ENCODE measurements around the gene GPALPP1. TPM values are rescaled to one million over a fixed set of nuclear protein-coding genes. Genes with fewer than 3 reads are reported as not detected.

Gene GPALPP1
- total and polyA plus RNA-seq, 7 donors = 7.8 to 40.7 (median 26.3) TPM

DNA sequence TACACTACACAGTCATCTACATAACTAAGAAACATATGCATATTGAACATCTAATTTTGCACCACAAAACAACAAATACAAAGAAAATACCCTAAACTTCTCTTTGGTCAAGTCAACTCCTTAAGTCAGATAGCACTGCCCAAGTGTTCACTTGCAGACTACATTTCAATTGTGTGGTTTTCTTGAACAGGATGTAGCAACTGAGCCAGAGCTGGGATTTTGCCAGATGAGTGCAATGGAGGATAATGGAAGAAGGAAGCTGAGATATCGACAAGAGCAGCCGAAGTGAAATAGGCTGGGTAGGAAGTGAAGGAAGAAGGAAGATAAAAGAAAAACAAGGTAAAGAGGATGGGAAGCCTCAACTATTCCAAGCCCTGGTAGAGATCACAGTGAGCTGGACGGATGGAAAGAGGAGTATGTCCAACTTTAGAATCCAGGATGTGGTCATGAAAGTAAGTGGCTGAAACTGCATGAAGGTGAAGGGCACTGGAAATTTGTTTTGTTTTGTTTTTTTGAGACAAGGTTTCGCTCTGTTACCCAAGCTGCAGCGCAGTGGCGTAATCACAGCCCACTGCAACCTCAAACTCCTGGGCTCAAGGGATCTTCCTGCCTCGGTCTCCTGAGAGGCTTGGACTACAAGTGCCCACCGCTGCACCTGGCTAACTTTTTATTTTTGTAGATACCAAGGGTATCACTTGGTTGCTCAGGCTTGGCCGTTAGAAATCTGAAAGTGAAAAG, 15.1 kb upstream of the GPALPP1 start:
- Histone ChIP-seq H3K27ac (no peak overlapping the region), H3K36me3 (peaks cover 0 to 40% (median 0%) of the 10 kb centered on the region in 4 donors), H3K4me1 (peaks cover 0 to 9% (median 5%) of the 10 kb centered on the region in 4 donors), H3K27me3 (no peaks in the 10 kb centered on the region), H3K4me3 (no peak overlapping the region), H3K9me3 (no peaks in the 10 kb centered on the region)
- WGBS, 2 donors = 61 to 78% methylated on average over 9 of the region's 9 CpGs
- intact Hi-C loops (cut with DNase I) = loop anchor here (5.0 kb wide), 4 partner anchors 57 to 1067 kb away; partner anchors contain the start of gene TSC22D1
- DNase-seq = no peak
- TF ChIP-seq POLR2A (IDR thresholded peaks at IDR 0.05) (no peak), POLR2AphosphoS5 (IDR thresholded peaks at IDR 0.05) (no peak), EP300 (IDR thresholded peaks at IDR 0.05) (no peak)
- TF ChIP-seq, protein P1, sequence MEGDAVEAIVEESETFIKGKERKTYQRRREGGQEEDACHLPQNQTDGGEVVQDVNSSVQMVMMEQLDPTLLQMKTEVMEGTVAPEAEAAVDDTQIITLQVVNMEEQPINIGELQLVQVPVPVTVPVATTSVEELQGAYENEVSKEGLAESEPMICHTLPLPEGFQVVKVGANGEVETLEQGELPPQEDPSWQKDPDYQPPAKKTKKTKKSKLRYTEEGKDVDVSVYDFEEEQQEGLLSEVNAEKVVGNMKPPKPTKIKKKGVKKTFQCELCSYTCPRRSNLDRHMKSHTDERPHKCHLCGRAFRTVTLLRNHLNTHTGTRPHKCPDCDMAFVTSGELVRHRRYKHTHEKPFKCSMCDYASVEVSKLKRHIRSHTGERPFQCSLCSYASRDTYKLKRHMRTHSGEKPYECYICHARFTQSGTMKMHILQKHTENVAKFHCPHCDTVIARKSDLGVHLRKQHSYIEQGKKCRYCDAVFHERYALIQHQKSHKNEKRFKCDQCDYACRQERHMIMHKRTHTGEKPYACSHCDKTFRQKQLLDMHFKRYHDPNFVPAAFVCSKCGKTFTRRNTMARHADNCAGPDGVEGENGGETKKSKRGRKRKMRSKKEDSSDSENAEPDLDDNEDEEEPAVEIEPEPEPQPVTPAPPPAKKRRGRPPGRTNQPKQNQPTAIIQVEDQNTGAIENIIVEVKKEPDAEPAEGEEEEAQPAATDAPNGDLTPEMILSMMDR (IDR thresholded peaks at IDR 0.05) = no peak

DNA sequence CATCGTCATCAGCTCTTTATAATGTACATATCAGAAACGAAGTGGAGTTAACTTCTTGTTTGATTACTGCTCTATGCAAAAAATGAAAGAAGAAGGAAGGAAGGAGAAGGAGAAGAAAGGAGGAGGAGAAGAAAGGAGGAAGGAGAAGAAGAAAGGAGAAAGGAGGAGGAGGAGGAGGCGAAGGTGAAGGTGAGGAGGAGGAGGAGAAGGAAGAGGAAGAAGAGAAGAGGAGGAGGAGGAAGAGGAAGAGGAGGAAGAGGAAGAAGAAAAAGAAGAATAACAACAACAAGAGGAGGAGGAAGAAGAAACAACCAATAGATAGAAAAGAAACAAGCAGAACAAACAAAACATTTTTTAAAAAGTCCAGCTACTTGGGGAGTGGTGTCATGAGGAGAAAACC, 13.1 kb upstream of the GPALPP1 start:
- no peak for DNase-seq
- Histone ChIP-seq H3K27me3 (no peaks in the 10 kb centered on the region), H3K27ac (no peak overlapping the region), H3K36me3 (peaks cover 0 to 53% (median 6%) of the 10 kb centered on the region in 4 donors), H3K4me3 (no peak overlapping the region), H3K9me3 (no peaks in the 10 kb centered on the region), H3K4me1 (no peaks in the 10 kb centered on the region)
- WGBS, 2 donors = 79 to 86% methylated on average over 3 of the region's 3 CpGs
- TF ChIP-seq, protein P1 (IDR thresholded peaks at IDR 0.05) = no peak
- TF ChIP-seq POLR2A (IDR thresholded peaks at IDR 0.05) (no peak), POLR2AphosphoS5 (IDR thresholded peaks at IDR 0.05) (no peak), EP300 (IDR thresholded peaks at IDR 0.05) (no peak)
- intact Hi-C loops (cut with DNase I) = no loop called here

DNA sequence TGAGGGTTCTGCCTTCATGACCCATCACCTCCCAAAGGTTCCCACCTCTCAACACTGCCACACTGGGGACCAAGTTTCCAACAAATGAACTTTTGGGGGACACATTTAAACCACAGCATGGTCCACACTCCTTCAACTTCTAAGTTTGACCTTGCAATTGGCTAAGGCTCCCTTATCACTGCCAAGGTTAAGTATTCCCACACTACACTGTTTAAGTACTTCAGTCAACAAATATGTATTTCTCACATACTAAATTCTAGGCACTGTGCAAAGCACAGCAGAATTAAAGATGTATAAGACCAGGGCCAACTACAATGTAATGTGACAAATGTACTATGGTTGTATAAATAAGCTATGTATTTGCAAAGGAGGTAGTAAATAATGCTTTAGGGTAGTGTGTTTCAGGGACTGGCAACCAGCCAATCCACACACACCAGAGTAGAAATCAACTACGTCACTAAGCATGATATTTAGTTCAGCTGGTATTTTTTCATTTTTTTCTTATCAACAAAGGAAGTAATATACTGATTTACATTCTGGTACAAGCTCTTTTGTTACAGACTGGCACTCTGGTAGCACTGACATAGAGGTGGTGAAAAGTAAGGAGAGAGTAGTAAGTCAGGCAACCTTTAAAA, 12.3 kb upstream of the GPALPP1 start:
- Histone ChIP-seq H3K27ac (no peak overlapping the region), H3K4me1 (no peaks in the 10 kb centered on the region), H3K4me3 (no peak overlapping the region), H3K9me3 (no peaks in the 10 kb centered on the region), H3K36me3 (peaks cover 0 to 53% (median 6%) of the 10 kb centered on the region in 4 donors), H3K27me3 (no peaks in the 10 kb centered on the region)
- intact Hi-C loops (cut with DNase I) = no loop called here
- no peak for DNase-seq
- TF ChIP-seq POLR2A (IDR thresholded peaks at IDR 0.05) (no peak), EP300 (IDR thresholded peaks at IDR 0.05) (no peak), POLR2AphosphoS5 (IDR thresholded peaks at IDR 0.05) (no peak)
- TF ChIP-seq, protein P1 (IDR thresholded peaks at IDR 0.05) = no peak
- WGBS, 2 donors = 48 to 67% methylated on average over 1 of the region's 1 CpG

DNA sequence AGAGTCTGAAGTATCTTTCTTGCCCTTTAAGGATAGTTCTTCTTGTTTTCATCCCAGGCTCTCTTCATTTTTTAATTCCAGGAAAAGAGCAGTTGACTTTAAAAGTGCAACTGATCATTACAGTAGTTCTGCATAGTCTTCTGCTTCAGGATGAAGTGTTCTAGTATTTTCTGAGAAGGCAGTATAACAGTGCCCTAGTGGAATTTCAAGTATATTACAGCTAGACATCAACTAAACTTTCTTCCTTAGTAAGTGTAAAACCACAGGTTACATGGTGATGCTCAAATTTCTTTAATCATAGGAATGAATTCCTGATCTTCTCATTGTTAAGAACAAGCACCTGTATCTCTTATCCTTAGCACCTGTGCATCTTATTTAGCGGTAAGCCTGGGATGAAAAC, 11.0 kb upstream of the GPALPP1 start:
- WGBS, 2 donors = 96 to 97% methylated on average over 1 of the region's 1 CpG
- intact Hi-C loops (cut with DNase I) = no loop called here
- peaks cover 0 to 53% (median 6%) of the 10 kb centered on the region in 4 donors for H3K36me3 ChIP-seq
- H3K9me3 ChIP-seq = no peaks in the 10 kb centered on the region
- H3K27me3 ChIP-seq = no peaks in the 10 kb centered on the region
- H3K4me1 ChIP-seq = no peaks in the 10 kb centered on the region
- H3K4me3 ChIP-seq = no peak overlapping the region
- TF ChIP-seq, protein P1 (IDR thresholded peaks at IDR 0.05) = no peak
- TF ChIP-seq POLR2A (IDR thresholded peaks at IDR 0.05) = no peak
- no peak for TF ChIP-seq EP300 (IDR thresholded peaks at IDR 0.05)
- no peak for TF ChIP-seq POLR2AphosphoS5 (IDR thresholded peaks at IDR 0.05)
- no peak for DNase-seq
- no peak overlapping the region for H3K27ac ChIP-seq
